NCI-H510A treated with DMSO at 0.1 percent for 48 hours (cell line): ENCODE measurements around the gene ARMC2.

Experiments
- DNase-seq: peaks from one replicate; lab custom pipeline; 2025; lab: John Stamatoyannopoulos, UW

Gene ARMC2

DNA sequence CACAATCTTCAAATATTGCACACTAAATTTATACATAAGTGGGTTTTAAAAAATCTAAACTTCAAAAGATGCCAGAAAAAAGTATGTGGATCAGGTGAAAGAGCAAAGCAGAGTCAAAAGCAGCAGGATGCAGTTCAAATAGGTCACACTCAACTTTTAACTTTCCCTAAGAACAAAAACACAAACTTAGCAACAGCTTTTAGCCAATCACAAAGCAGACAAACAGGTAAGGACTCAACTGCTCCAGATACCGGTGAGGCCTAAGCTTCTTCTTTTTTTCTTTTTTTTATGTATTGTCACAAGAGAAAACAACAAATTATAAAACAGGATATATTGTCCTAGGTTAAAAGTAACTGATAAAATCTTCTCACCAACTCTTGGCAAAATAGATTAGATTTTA lies 171.7 kb downstream of the ARMC2 start:
- DNase-seq: no peak

DNA sequence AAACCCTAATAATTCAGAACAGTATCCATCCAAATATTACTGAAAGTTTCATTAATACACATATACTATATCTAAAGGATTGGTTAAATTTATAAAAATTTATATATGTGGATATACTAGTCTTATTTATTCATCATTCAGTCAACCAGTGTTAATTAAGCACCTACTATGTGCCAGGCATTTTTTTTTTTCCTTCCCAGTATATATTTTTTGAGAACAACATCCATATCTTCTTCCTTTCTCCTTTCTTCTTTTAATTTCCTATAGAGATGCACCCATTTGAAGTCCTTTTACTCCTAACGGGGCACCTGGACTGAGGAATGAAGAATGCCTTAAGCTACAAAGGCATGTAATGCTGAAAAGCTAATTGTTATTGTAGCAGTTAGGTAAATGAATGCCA lies 173.6 kb downstream of the ARMC2 start:
- no peak for DNase-seq

DNA sequence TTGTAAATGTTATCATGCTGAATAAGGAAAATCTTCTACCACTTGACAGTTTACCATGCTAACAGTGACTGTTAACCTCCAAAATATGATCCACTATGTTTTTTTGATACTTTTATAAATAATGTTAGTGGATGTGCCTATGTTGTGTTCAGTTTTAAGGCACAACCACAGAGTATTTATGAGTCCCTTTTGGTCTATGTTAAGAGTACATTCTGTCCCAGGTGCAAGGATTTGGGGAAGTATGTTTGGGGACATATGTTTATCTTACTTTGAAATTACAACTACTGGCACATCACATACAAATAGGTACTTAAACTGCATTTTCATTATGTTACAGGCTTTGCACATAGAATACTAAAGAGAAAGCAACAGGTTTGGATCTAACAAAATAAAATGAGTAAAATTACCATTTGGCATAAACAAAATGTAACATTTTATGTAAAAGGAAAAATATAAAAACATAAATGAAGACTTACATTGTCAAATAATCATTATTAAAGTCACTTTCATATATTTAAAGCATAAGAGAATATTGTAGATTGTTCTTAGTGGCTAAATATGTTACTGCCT lies 175.2 kb downstream of the ARMC2 start:
- no peak for DNase-seq
